HG02798 (cell line): Measurements from ENCODE around the gene APOL5.

Source experiments
- ATAC-seq: cut with Tn5 transposase; IDR thresholded peaks from one replicate; pipeline ENCODE4 v1.9.1; 2021; ENCODE audit warnings: mild to moderate bottlenecking; ENCODE audit not compliant: unreplicated experiment, poor library complexity

The APOL5 gene

DNA sequence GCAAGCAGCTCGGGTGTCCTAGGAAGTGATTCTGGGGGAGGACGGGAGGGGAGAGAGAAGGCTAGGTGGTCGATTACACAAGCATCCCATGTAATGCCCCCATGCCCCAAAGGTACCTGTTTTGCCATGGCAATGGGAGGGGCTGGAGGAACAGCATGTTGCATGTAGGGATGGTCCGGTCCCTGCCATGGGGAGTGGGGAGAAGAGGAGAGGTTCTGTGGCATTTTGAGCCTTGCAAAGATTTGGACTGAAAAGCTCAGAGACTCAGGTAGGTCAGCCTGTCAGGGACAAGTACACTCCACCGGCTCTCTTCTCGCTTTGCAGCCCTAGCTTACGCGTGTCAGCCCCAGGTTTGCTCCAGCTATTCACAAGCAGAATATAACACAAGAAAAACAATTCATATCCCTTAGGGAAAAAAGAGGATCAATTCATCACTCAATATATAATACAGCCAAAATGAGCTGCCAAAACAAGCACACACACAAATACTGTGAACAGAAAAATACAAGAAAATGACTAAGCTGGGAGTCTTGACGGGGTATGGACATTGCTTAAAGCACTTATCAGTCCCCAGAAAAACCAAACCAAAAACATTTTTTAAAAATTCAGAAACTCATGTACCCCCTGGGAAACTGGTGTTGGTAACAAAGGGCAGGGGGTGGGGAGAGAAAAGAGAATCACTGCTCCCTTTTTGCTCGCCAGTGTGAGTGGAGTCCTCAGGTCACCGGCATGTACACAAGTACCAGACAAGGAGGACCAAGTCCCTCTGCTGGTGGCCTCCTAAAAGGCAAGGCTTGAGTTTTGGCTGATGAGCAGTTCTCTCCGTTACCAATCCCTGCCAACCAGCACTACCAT, 21.6 kb downstream of the APOL5 start:
- no peak for ATAC-seq

DNA sequence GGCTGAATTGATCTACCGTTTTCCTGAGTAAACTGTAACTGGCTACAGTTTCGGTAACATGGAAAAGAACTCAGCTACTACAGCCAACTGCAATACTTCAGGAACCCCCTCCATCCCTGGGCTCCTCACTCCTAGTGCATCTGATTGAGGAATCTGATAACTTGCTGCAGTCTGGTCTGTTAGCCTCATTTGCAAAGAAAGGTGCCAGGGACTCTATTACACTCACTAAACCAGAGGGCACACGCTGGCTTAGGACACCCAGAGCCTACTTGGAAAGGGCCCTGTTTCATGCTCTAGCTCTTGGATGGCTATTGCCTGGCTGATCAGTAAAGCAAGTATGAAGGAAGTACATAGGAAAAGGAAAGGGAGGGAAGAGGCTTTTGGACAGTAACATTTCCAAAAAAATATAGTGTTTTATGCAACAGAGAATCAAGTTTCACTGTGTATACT, 22.3 kb downstream of the APOL5 start:
- ATAC-seq, result no peak

DNA sequence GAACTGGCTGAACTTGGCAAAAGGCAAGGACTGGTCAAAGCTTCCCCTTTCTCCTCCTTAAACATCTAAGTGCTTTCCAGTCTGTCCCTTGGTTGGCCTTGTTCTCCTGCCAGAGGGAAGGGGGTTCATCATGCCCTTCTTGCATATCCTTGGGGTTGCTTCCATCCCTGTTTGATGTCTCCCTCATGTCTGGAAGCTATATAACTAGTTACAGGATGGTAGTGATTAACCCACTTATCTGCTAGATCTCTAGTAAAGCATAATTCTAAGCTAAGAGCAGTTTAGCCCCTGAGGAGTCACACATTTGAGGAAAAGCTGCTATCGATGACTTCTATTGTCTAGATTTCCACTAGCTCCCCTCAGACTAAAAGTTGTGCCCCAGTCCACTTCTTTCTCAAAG, 22.9 kb downstream of the APOL5 start:
- no peak for ATAC-seq

DNA sequence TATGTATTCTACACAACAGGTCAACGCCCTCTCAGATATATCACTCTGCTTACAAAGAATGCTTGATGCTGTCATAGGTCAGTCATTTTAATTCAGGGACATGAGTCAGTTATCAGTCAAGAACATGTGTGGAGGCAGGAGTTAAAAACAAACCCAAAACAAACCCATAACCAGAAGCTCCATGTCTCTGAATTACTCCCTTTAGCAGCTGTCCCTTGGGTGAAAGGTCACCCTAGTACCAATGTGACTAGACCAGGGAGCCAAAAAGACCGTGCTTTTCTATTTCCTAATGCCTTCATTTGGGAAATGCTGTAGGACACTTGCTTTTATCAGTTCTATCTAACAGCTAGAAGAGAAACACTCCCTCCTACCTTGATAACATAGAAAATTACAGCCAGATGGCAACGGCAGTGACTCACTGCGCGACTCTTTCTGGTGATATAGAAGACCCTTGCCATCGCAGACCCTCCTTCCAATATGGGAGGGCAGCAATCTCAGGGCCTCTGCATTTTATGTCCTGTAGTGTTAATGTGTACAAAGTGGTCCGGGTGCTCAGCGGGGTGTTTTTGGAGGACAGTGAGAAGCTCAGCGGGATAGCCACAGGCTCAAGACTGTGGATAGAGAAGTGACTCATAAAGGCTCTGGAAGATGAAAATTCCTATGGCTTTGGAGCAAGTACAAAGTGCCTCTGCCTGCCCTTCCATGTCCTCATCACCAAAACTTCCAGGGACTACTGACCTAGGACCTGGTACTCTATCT, 24.8 kb downstream of the APOL5 start:
- no peak for ATAC-seq

DNA sequence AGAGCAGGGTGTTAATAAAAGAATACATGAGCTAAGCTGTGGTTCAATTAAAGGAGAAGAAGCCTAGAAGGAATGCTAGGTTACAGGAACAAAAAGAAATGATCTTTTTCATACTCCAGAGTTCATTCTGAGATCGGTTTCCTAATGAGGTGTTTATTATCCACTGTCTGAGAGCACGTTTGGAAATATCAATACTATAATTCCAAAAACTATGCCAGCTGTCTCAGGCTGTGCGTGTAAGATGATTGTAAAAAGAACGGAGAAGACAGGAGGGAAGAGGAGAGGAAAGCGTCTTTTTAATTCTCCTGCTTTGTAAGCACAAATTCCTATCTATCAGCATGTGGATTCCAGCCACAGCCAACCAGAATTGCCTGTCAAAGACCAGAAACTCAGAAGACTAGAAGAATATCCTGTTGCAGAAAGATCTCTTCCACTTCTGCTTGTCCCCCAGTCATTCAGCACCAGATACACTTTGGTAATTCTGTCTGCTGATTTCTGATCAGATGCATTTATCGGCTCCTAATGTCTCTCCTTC, 25.7 kb downstream of the APOL5 start:
- ATAC-seq, result no peak

DNA sequence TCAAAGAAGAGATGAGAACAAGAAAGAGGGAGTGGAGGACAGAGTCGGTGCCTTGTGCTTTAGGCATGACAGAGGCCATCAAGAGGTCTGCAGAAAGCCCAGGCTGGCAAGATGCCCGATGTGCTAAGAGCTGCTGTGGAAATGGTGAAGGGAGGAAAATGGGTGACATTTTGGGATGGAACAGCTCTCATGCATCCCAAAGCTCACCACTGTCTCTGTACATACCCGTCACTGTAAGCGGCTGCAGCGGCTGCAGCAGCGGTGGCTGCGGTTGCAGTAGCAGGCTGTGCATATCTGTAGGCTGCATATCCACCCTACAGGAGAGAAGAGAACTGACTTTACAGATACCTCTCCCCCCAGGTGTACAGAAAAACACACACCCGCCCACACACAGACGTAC, 28.6 kb downstream of the APOL5 start:
- ATAC-seq, result no peak

DNA sequence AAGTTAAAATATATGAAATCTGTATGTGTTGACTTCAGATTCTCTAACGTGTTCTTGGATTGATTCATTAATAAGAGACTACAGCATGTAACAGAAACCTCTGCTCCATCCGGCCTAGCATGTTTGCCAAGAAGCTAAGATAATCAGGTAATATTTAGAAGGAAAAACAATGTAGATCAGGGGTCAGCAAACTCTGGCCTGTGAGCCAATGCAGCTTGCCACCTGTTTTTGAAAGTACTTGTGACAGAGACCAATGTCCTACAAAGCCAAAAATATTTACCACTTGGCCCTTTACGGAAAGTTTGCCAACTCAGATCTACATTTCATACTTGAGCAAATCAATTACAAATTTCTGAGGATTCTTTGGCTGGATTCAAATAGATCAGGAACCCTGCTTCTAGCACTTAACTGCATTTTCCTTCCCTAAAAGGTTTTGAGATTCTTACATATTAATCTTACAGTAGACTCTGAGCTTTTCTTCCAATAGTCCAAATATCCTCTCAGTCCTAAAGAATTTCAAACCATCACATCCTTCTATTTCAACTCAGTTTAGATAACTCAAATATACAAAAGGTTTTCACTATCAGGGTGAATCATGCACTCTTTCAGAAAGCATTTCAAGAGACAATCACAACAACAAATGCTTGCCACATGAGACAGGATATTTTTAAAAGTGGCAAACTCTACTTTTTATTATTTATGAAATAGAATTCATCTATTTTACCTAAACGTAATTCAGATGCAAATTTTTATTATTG, 29.5 kb downstream of the APOL5 start:
- ATAC-seq, result no peak

DNA sequence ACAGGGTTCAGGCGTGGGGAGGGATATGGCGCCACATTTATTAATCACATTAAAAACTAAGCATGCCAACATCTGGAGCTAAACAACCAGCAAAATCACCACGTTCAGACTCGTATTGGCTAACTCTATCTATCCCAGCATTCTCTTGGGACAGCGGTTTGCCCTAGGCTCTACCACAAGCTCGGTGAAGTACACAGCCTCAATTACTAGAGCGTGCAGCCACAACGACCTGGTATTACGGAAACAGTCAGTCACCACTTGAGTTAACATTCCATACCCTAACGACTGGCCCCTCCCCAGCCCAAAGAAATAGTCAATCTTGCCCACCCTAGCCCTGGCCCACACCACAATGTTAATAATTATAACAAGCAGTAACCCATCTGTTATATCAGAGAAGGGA, 32.1 kb downstream of the APOL5 start:
- peak; percentile 57 for ATAC-seq

DNA sequence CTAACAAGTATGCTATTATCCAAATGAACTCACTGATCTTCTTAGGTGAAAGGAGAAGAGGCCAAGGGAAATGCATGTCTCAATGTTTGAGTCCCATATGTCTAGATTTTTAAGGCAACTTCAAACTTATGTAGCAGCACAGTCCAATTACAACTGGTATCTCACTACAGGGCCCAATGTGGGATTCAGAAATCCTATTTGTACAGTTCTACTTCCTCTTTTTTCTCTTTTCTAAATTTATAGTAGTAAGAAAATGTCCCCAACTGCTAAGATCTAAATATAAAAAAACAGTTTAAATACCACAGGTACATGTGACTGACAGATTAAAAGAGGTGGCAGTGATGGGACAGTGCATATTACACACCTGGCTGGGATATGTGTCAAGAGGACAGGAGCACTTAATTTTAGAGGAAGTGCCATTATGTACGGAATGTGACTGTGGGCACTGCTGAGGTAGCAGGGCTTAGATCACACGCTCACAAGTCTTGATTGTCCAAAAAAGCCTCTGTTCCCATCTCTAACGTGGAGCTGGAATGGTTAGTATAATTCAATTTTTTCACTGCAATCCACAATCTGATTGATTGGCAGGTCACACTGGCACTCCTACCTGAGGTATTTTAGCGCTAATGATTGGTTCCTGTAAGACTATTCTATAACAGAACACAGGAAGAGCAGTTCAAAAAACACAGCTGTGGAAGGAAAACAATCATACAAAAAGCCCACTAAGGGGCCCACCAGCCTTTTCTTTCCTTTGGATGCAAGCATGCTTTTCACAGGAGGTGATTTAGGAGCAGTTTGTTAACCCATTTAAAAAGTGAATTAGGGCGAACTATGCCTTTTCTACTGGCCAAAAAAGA, 34.6 kb downstream of the APOL5 start:
- no peak for ATAC-seq

DNA sequence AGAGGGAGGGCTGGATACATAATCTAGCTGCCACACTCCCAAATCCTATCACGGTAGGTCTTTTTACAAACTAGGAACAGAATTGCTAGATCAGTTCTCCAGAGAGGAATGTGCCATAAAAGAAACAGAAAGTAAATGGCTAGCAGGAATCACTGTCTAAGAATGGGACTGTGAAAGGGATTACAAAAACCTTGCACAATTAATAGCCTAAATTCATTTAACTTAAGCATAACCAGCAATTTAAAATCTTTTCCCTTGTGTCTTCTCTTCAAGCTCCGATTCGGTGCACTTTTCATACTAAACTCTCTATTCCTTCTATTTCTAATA, 35.2 kb downstream of the APOL5 start:
- no peak for ATAC-seq

DNA sequence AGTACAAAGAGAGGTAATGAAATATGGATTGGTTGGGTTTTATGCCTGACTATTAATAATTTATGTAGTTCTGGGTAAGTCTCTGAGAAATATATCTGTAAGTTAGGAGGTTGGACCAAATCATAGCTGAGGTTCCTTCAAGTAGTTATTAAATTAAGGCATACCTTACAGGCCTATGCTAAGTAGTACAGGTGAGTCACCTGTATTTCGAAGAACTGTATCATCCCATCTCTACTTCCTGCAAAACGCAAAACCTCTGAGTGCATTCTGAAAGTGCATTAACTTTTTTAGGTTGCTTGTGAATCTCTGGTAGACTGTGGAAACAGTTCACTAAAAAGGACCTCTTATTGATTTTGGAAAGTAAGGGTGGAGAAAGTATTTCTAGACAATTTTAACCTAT, 37.1 kb downstream of the APOL5 start:
- no peak for ATAC-seq

DNA sequence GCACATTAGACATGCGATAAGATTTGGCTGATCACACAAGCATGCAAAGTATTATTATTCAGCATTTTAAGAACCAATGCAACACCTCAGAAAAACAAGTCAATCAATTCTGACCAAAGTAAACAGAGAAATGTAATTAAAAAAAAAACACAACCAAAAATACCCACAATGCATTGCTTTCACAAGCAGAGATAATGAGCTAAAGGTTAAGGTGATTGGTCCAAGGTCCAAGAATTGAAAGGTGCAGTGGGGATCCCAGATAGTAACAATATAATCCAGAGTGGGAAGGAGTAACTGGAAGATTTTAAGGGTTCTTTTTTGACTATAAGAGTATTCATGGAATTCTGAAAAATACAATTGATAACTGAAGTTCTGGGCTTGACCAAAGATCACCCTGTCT, 39.0 kb downstream of the APOL5 start:
- no peak for ATAC-seq

DNA sequence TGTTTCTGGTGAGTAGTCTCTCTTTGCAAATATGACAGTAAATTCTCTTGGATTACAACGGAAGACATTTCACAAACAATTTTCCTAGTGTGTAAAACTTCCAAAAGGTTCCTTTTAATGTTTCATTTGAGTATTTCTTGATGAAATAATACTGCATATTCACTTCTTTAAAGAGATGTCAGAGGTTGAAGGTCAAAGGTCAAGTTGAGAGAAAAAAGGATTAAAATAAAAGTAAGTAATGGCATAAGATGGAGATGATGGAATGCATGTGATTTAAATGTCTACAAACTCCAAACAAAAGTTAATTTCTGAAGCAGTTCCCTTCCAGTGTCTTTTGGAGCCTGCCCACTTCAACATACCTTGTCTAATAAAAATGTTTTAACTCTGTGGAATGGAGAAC, 40.7 kb downstream of the APOL5 start:
- ATAC-seq, result no peak

DNA sequence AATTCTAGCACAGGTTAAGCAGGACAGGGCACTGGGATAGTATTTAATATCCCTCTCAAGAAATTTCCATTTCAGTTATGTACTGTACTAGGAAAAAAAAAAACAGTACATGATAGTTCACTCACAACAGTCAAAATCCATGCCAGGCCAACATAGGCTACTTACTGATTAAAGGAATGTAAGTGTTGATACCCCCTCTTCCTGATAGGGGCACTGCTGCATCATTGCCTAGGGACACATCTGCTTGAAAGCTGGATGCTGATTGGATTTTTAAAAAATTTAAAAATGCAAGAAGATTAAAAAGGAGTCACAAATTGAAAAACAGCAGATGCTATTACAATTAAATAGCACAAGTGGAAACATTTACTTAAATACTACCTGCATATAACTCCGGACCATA, 43.4 kb downstream of the APOL5 start:
- no peak for ATAC-seq

DNA sequence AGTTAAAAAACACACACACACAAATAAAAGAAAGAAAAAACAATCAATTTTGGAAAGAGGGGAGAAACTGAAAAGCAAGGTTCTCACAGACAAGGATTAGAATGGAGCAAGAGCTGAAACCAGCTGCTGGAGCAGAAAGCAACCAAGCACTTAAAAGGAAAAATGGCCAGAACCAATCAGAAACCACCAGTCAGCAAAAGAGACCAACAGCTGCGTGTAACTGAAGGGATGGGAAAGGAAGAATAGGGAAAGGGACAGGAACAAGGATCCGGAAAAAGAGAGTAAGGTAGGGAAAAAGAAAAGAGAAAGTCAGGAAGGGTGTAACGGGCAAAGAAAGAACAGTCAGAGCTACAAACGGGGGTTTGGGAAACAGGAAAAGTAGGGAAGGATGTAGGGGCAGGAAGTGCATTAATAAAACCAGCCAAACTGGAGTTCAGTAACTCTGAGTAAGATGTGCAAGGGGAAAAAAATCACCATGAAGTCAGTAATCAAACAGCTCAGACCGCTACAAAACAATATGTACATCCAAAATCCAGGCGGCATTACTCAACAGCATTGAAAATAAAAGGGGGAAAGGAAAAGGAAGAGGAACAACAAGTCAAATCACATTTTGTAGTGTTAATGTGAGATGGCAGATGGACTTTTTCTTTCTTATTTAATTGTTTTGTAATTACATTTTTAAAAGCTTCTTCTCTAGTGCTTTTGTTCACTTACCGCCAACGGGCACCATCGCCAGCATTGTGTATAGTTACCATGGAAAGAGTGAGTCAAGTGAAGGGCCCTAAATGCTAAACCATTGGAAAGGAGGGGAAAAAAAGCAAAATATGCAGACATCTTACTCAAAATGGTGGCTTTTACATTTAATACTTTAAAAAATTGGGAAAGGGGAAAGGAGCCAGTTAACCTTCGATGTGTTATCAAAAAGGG, 49.2 kb downstream of the APOL5 start:
- no peak for ATAC-seq

DNA sequence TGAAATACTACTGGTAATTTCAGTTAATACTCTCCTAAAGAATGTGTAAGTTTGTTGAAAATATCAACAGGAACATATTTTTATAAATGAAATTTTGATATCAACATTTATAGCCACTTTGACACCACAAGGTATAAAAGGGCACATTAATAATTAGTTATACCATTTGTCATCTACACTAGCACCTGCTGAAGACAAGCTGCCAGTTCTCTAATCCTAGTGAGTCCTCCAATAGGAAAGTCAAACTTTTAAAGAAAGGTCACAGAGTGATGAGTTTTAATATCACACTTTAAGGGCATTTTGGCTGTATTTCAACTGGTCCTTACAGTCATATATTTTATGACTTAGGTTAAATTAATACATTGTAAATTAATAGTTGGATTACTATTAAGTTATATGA, 52.3 kb downstream of the APOL5 start:
- ATAC-seq, result no peak

DNA sequence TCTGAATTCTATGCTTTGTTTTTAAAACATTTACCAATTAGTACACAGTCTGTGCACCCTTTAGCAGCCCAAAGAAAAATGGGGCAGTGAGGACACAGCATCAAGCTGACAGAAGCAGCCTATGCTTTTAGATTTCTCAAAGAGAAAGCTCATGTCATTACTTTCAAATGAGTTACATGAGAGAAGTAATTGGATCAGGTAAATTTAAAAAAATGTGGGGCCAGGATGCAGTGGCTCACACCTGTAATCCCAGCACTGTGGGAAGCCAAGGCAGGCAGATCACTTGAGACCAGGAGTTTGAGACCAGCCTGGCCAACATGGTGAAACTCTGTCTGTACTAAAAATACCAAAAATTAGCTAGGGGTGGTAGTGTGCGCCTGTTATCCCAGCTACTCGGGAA, 57.7 kb downstream of the APOL5 start:
- ATAC-seq, result no peak

DNA sequence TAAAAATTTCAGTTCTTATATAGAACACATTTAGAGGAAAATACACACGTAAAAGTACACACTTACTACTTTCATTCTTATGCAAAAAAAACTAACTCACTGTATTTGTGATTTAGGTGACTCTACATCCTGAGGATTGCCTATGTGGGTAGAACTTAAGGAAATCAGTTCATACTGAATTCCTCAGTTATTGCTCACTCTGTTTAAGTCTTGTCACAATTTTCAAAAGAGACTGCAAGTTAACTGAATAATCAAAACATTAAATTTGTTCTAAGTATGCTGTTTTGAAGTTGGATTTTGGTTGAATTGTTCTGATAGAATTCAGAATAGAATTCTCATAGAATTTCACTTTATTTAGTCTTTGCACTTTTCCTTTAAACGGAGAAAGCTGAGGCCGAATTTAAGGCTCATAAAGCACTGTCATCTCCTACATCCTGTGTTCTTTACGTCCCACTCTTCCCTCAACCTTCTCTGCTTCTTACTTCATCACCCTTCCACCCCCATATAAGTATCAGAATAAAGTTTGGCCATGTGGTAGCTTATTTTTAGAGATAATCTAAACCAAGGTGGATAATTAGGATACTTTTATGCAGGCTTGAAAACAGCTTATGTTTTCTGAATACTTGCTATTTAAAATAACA, 59.8 kb downstream of the APOL5 start:
- no peak for ATAC-seq
